Measurements from ENCODE around the gene PSEN2.
"Not testable (repeated sequence)": the region's sequence is repeated elsewhere in the genome, so short reads cannot be mapped to it uniquely, and the experiment has no call there.

Gene PSEN2

GRCh38 chr1:226870401-226871279, at the start of gene PSEN2:
PSEN2 (plus strand) TSS chr1:226870616; CDS start chr1:226881908, 11,292 bp downstream.
- H3K4me3 ChIP-seq (ENCODE audit: low read length) = peak within 1 kb of the TSS; percentile 80
- no peak for TF ChIP-seq ZNF274 (IDR thresholded peaks at IDR 0.05; ENCODE audit: low read depth, low read length)

- no peak for TF ChIP-seq ZNF274 (IDR thresholded peaks at IDR 0.05; ENCODE audit: low read depth, low read length)
- no peak overlapping the region for H3K4me3 ChIP-seq (ENCODE audit: low read length)
These were observed 49.3 kb upstream of the PSEN2 start for GRCh38 chr1:226820941-226821718.

GRCh38 chr1:226821719-226822085, 48.7 kb upstream of the PSEN2 start:
- no peak overlapping the region for H3K4me3 ChIP-seq (ENCODE audit: low read length)
- TF ChIP-seq ZNF274 (IDR thresholded peaks at IDR 0.05; ENCODE audit: low read depth, low read length) = no peak

GRCh38 chr1:226823643-226824042, 46.8 kb upstream of the PSEN2 start:
- H3K4me3 ChIP-seq (ENCODE audit: low read length) = no peak overlapping the region
- TF ChIP-seq ZNF274 (IDR thresholded peaks at IDR 0.05; ENCODE audit: low read depth, low read length) = no peak

GRCh38 chr1:226825037-226825745, 45.2 kb upstream of the PSEN2 start:
- TF ChIP-seq ZNF274 (IDR thresholded peaks at IDR 0.05; ENCODE audit: low read depth, low read length) = no peak
- no peak overlapping the region for H3K4me3 ChIP-seq (ENCODE audit: low read length)

- no peak overlapping the region for H3K4me3 ChIP-seq (ENCODE audit: low read length)
- no peak for TF ChIP-seq ZNF274 (IDR thresholded peaks at IDR 0.05; ENCODE audit: low read depth, low read length)
These were observed 44.7 kb upstream of the PSEN2 start for GRCh38 chr1:226825746-226826100.

GRCh38 chr1:226826479-226827261, 43.7 kb upstream of the PSEN2 start:
- TF ChIP-seq ZNF274 (IDR thresholded peaks at IDR 0.05; ENCODE audit: low read depth, low read length) = no peak
- no peak overlapping the region for H3K4me3 ChIP-seq (ENCODE audit: low read length)

GRCh38 chr1:226827458-226827857, 43.0 kb upstream of the PSEN2 start:
- no peak for TF ChIP-seq ZNF274 (IDR thresholded peaks at IDR 0.05; ENCODE audit: low read depth, low read length)
- no peak overlapping the region for H3K4me3 ChIP-seq (ENCODE audit: low read length)

GRCh38 chr1:226827968-226828513, 42.4 kb upstream of the PSEN2 start:
- no peak overlapping the region for H3K4me3 ChIP-seq (ENCODE audit: low read length)

GRCh38 chr1:226829105-226829504, 41.3 kb upstream of the PSEN2 start:
- no peak overlapping the region for H3K4me3 ChIP-seq (ENCODE audit: low read length)
- no peak for TF ChIP-seq ZNF274 (IDR thresholded peaks at IDR 0.05; ENCODE audit: low read depth, low read length)

More at GRCh38 chr1:226827968-226828513, 42.4 kb upstream of the PSEN2 start:
- no peak for TF ChIP-seq ZNF274 (IDR thresholded peaks at IDR 0.05; ENCODE audit: low read depth, low read length)

- no peak overlapping the region for H3K4me3 ChIP-seq (ENCODE audit: low read length)
- no peak for TF ChIP-seq ZNF274 (IDR thresholded peaks at IDR 0.05; ENCODE audit: low read depth, low read length)
These were observed 38.5 kb upstream of the PSEN2 start for GRCh38 chr1:226831953-226832352.

GRCh38 chr1:226832613-226833012, 37.8 kb upstream of the PSEN2 start:
- no peak for TF ChIP-seq ZNF274 (IDR thresholded peaks at IDR 0.05; ENCODE audit: low read depth, low read length)
- H3K4me3 ChIP-seq (ENCODE audit: low read length) = no peak overlapping the region

- not testable (repeated sequence) for H3K4me3 ChIP-seq (ENCODE audit: low read length)
These were observed 36.2 kb upstream of the PSEN2 start for GRCh38 chr1:226834179-226834578.

- H3K4me3 ChIP-seq (ENCODE audit: low read length) = not testable (repeated sequence)
These were observed 35.0 kb upstream of the PSEN2 start for GRCh38 chr1:226835396-226835795.

GRCh38 chr1:226837966-226838365, 32.5 kb upstream of the PSEN2 start:
- H3K4me3 ChIP-seq (ENCODE audit: low read length) = not testable (repeated sequence)

All from GM08714 (cell line).